Mucosa of stomach (tissue), 1 donor: ENCODE data around the gene TP53TG3.
"Not testable (repeated sequence)": the region's sequence is repeated elsewhere in the genome, so short reads cannot be mapped to it uniquely, and the experiment has no call there.

Source experiments
- H3K27me3 ChIP-seq: one replicate; pipeline ENCODE4 v1.7.0; 2013; ENCODE audit warnings: mild to moderate bottlenecking, low read length; ENCODE audit not compliant: control insufficient read depth, insufficient read depth
- H3K36me3 ChIP-seq: one replicate; pipeline ENCODE4 v1.7.0; 2013; ENCODE audit warnings: low read length; ENCODE audit not compliant: control insufficient read depth, insufficient read depth
- H3K4me1 ChIP-seq: one replicate; pipeline ENCODE4 v1.7.0; 2013; ENCODE audit warnings: mild to moderate bottlenecking, low read length; ENCODE audit not compliant: control insufficient read depth, insufficient read depth
- H3K4me3 ChIP-seq: one replicate; pipeline ENCODE4 v1.7.0; 2013; ENCODE audit warnings: low read length
- H3K9ac ChIP-seq: one replicate; pipeline ENCODE4 v1.7.0; 2013; ENCODE audit warnings: mild to moderate bottlenecking, low read length, moderate library complexity
- H3K9me3 ChIP-seq: one replicate; pipeline ENCODE4 v1.7.0; 2013; ENCODE audit warnings: mild to moderate bottlenecking, low read length, moderate library complexity; ENCODE audit not compliant: control insufficient read depth
- donor health status: Pancreatic carcinoma.

TP53TG3 gene

GRCh38 chr16:32676065-32676464 lies at the start of gene TP53TG3:
TSS of gene TP53TG3 (minus strand) at chr16:32676165. CDS start at chr16:32676097, 68 bp downstream.
- H3K9ac ChIP-seq, H3K36me3 ChIP-seq, H3K4me3 ChIP-seq, H3K27me3 ChIP-seq, H3K9me3 ChIP-seq, H3K4me1 ChIP-seq: not testable (repeated sequence)

GRCh38 chr16:32650876-32651275 lies 25.1 kb downstream of the TP53TG3 start:
- not testable (repeated sequence) for H3K36me3 ChIP-seq, H3K9me3 ChIP-seq, H3K4me3 ChIP-seq, H3K9ac ChIP-seq, H3K27me3 ChIP-seq, H3K4me1 ChIP-seq

- H3K27me3 ChIP-seq, H3K4me3 ChIP-seq, H3K9ac ChIP-seq, H3K9me3 ChIP-seq, H3K4me1 ChIP-seq, H3K36me3 ChIP-seq: not testable (repeated sequence)
These were observed 28.4 kb downstream of the TP53TG3 start for GRCh38 chr16:32647562-32647961.

- not testable (repeated sequence) for H3K36me3 ChIP-seq, H3K4me3 ChIP-seq, H3K27me3 ChIP-seq, H3K9ac ChIP-seq, H3K4me1 ChIP-seq, H3K9me3 ChIP-seq
These were observed 29.2 kb downstream of the TP53TG3 start for GRCh38 chr16:32646780-32647179.

GRCh38 chr16:32646177-32646576 lies 29.8 kb downstream of the TP53TG3 start:
- not testable (repeated sequence) for H3K9me3 ChIP-seq, H3K9ac ChIP-seq, H3K4me3 ChIP-seq, H3K4me1 ChIP-seq, H3K36me3 ChIP-seq, H3K27me3 ChIP-seq

- not testable (repeated sequence) for H3K9ac ChIP-seq, H3K27me3 ChIP-seq, H3K4me3 ChIP-seq, H3K9me3 ChIP-seq, H3K4me1 ChIP-seq, H3K36me3 ChIP-seq
These were observed 30.6 kb downstream of the TP53TG3 start for GRCh38 chr16:32645278-32645908.

GRCh38 chr16:32644715-32645114 lies 31.2 kb downstream of the TP53TG3 start:
- not testable (repeated sequence) for H3K9ac ChIP-seq, H3K27me3 ChIP-seq

GRCh38 chr16:32637614-32638013 lies 38.4 kb downstream of the TP53TG3 start:
- H3K4me3 ChIP-seq, H3K9me3 ChIP-seq, H3K4me1 ChIP-seq, H3K36me3 ChIP-seq, H3K9ac ChIP-seq, H3K27me3 ChIP-seq: not testable (repeated sequence)

More at GRCh38 chr16:32644715-32645114, 31.2 kb downstream of the TP53TG3 start:
- not testable (repeated sequence) for H3K9me3 ChIP-seq, H3K36me3 ChIP-seq, H3K4me1 ChIP-seq, H3K4me3 ChIP-seq

- H3K36me3 ChIP-seq, H3K4me1 ChIP-seq, H3K9me3 ChIP-seq, H3K27me3 ChIP-seq, H3K9ac ChIP-seq, H3K4me3 ChIP-seq: not testable (repeated sequence)
These were observed 43.9 kb downstream of the TP53TG3 start for GRCh38 chr16:32632096-32632495.
